SK-N-SH (cell line): ENCODE measurements around the gene ZC3H8. TPM values are rescaled to one million over a fixed set of nuclear protein-coding genes. Genes with fewer than 3 reads are reported as not detected.

ENCODE experiments used
- CTCF ChIA-PET: fragments of 300-600, 350-600 bp; formaldehyde crosslinking; extraction: SDS; loops from one replicate; lab custom pipeline; 2021; lab: Yijun Ruan, JAX
- POLR2A ChIA-PET: fragments of 350-600 bp; sonication (Branson Sonifier 250); formaldehyde crosslinking; extraction: SDS; loops from one replicate; lab custom pipeline; 2020; ENCODE audit warnings: antibody characterized with exemption, inconsistent platforms; lab: Yijun Ruan, JAX
- DNase-seq: peaks from one replicate; pipeline ENCODE4 v3.0.0; 2012
- H2AFZ ChIP-seq: fragments of 200-600 bp; sonication (generic); 2 replicates; pipeline ENCODE4 v1.8.1; 2016; ENCODE audit warnings: antibody characterized with exemption, mild to moderate bottlenecking, low read depth
- H3F3A ChIP-seq: fragments of 200-600 bp; sonication (generic); replicated peaks from 2 replicates; pipeline ENCODE3; 2016; ENCODE audit warnings: antibody characterized with exemption, mild to moderate bottlenecking; ENCODE audit not compliant: insufficient read depth
- H3K27ac ChIP-seq, 2 experiments: fragments of 200-500 bp in 1 of 2; fragments of 200-600 bp in 1 of 2; sonication (Bioruptor generic) in 1 of 2; sonication (generic), shearing (Covaris generic) in 1 of 2; 2 replicates each; pipeline versions ENCODE4 v1.5.1 to v1.6.1; 2014 to 2016; ENCODE audit warnings: low read depth in 2 of 2, inconsistent platforms in 1 of 2, low read length in 1 of 2, mild to moderate bottlenecking in 1 of 2, mixed read lengths in 1 of 2
- H3K27me3 ChIP-seq: fragments of 200-600 bp; sonication (generic), shearing (Covaris generic); 2 replicates; pipeline ENCODE4 v1.6.1; 2016; ENCODE audit warnings: mixed run types; ENCODE audit not compliant: insufficient read depth
- H3K36me3 ChIP-seq, 2 experiments: fragments of 200-500 bp in 1 of 2; fragments of 200-600 bp in 1 of 2; sonication (Bioruptor generic) in 1 of 2; sonication (generic) in 1 of 2; replicated peaks in 1 of 2; 2 replicates each; pipeline versions ENCODE3 to v1.5.1; 2014 to 2016; ENCODE audit warnings: low read length in 1 of 2, mild to moderate bottlenecking in 1 of 2; ENCODE audit not compliant: insufficient read depth in 2 of 2, control insufficient read depth in 1 of 2
- H3K4me1 ChIP-seq, 2 experiments: fragments of 200-500 bp in 1 of 2; fragments of 200-600 bp in 1 of 2; sonication (Bioruptor generic) in 1 of 2; sonication (generic), shearing (Covaris generic) in 1 of 2; 2 replicates each; pipeline versions ENCODE4 v1.5.1 to v1.6.1; 2014 to 2016; ENCODE audit warnings: low read depth in 1 of 2, low read length in 1 of 2, mixed run types in 1 of 2; ENCODE audit not compliant: insufficient read depth in 2 of 2, control insufficient read depth in 1 of 2
- H3K4me2 ChIP-seq: fragments of 200-600 bp; sonication (generic), shearing (Covaris generic); 2 replicates; pipeline ENCODE4 v1.6.1; 2017; ENCODE audit warnings: mixed run types
- H3K4me3 ChIP-seq, 2 experiments: fragments of 200-500 bp in 1 of 2; fragments of 200-600 bp in 1 of 2; sonication (Bioruptor generic) in 1 of 2; sonication (generic), shearing (Covaris generic) in 1 of 2; 2 replicates each; pipeline versions ENCODE4 v1.5.1 to v1.8.1; 2014 to 2016; ENCODE audit warnings: low read depth in 2 of 2, inconsistent platforms in 1 of 2, low read length in 1 of 2, mild to moderate bottlenecking in 1 of 2, mixed read lengths in 1 of 2, moderate library complexity in 1 of 2
- H3K79me2 ChIP-seq: fragments of 200-600 bp; sonication (generic); 2 replicates; pipeline ENCODE4 v1.8.1; 2017; ENCODE audit warnings: mild to moderate bottlenecking; ENCODE audit not compliant: insufficient read depth
- H3K9ac ChIP-seq: fragments of 200-600 bp; sonication (generic); 2 replicates; pipeline ENCODE4 v1.6.1; 2017; ENCODE audit warnings: mixed run types
- H3K9me2 ChIP-seq: fragments of 200-600 bp; sonication (generic); 2 replicates; pipeline ENCODE4 v1.6.1; 2017; ENCODE audit warnings: mixed run types
- H3K9me3 ChIP-seq: fragments of 200-600 bp; sonication (generic); 2 replicates; pipeline ENCODE4 v1.6.1; 2017; ENCODE audit warnings: mixed run types, mild to moderate bottlenecking, moderate library complexity
- H4K20me1 ChIP-seq: fragments of 200-600 bp; sonication (generic); 2 replicates; pipeline ENCODE4 v1.6.1; 2017; ENCODE audit warnings: mild to moderate bottlenecking, mixed run types; ENCODE audit not compliant: insufficient read depth
- CTCF ChIP-seq: fragments of 200-600 bp; sonication (generic); IDR thresholded peaks from 2 replicates; pipeline ENCODE4 v1.6.1; 2017; ENCODE audit warnings: antibody characterized with exemption, mild to moderate bottlenecking, moderate library complexity
- FOSL2 ChIP-seq: IDR thresholded peaks from 2 replicates; pipeline ENCODE4 v1.4.0; 2012; ENCODE audit warnings: low read depth, mild to moderate bottlenecking, moderate library complexity, borderline replicate concordance
- FOXJ3 ChIP-seq: sonication (generic); formaldehyde crosslinking; IDR thresholded peaks from 2 replicates; pipeline ENCODE4 v1.5.1; 2020; ENCODE audit warnings: mild to moderate bottlenecking, missing genetic modification reagents
- GABPA ChIP-seq: IDR thresholded peaks from 2 replicates; pipeline ENCODE4 v1.4.0; 2012; ENCODE audit warnings: low read depth, mild to moderate bottlenecking
- GATA2 ChIP-seq: sonication (generic); formaldehyde crosslinking; IDR thresholded peaks from 2 replicates; pipeline ENCODE4 v1.5.0; 2020; ENCODE audit warnings: mild to moderate bottlenecking, missing genetic modification reagents
- MAX ChIP-seq: IDR thresholded peaks from 2 replicates; pipeline ENCODE4 v1.4.0; 2012; ENCODE audit warnings: low read depth
- MEF2A ChIP-seq: IDR thresholded peaks from 2 replicates; pipeline ENCODE4 v1.4.0; 2012; ENCODE audit warnings: low read depth, borderline replicate concordance
- MXI1 ChIP-seq: IDR thresholded peaks from 2 replicates; pipeline ENCODE4 v1.6.1; 2012; ENCODE audit warnings: mild to moderate bottlenecking, low read depth, low read length, improper control_type of control experiment
- NRF1 ChIP-seq: IDR thresholded peaks from 2 replicates; pipeline ENCODE4 v1.6.1; 2012; ENCODE audit warnings: low read depth, mild to moderate bottlenecking, low read length
- POLR2AphosphoS5 ChIP-seq: IDR thresholded peaks from 2 replicates; pipeline ENCODE4 v1.6.1; 2012; ENCODE audit warnings: low read depth, low read length
- RAD21 ChIP-seq: IDR thresholded peaks from 2 replicates; pipeline ENCODE4 v1.6.1; 2012; ENCODE audit warnings: mild to moderate bottlenecking, low read length
- RFX5 ChIP-seq: IDR thresholded peaks from 2 replicates; pipeline ENCODE4 v1.6.1; 2012; ENCODE audit warnings: mild to moderate bottlenecking, improper control_type of control experiment, low read length
- SIN3A ChIP-seq: IDR thresholded peaks from 2 replicates; pipeline ENCODE4 v1.6.1; 2012; ENCODE audit warnings: low read depth, mild to moderate bottlenecking, low read length, moderate library complexity, borderline replicate concordance
- SMC3 ChIP-seq: IDR thresholded peaks from 2 replicates; pipeline ENCODE4 v1.6.1; 2012; ENCODE audit warnings: low read depth, low read length, improper control_type of control experiment
- TAF1 ChIP-seq: IDR thresholded peaks from 2 replicates; pipeline ENCODE4 v1.6.1; 2012; ENCODE audit warnings: low read depth, mild to moderate bottlenecking, low read length, moderate library complexity, borderline replicate concordance
- TCF12 ChIP-seq: IDR thresholded peaks from 2 replicates; pipeline ENCODE4 v1.4.0; 2012
- USF1 ChIP-seq: IDR thresholded peaks from 2 replicates; pipeline ENCODE4 v1.4.0; 2012; ENCODE audit warnings: low read depth, borderline replicate concordance
- USF2 ChIP-seq: fragments of 150-350 bp; IDR thresholded peaks from 2 replicates; pipeline ENCODE4 v1.6.1; 2017; ENCODE audit warnings: antibody characterized with exemption, low read length, low read depth, borderline replicate concordance
- YY1 ChIP-seq: IDR thresholded peaks from 2 replicates; pipeline ENCODE4 v1.4.0; 2012; ENCODE audit warnings: low read depth, mild to moderate bottlenecking
- WGBS: methylation state at CpG from one replicate; pipeline ENCODE4 v1.1.6; 2017; ENCODE audit warnings: low lambda C conversion rate; 5-methylcytosine and 5-hydroxymethylcytosine counted together
- polyA plus RNA-seq, 3 experiments: library from polyadenylated mRNA; depleted of rRNA; stranded (reverse); fragments of >200 nt; gene quantifications; 2 replicates each; pipeline ENCODE4 v1.2.3, GENCODE V29; 2012

ZC3H8 gene
- polyA plus RNA-seq, 1 of the 3 experiments (the other 2 are of a cell fraction), result 3.3 TPM

- Histone ChIP-seq H3K27ac (no peak overlapping the region), H3K9me3 (no peaks in the 10 kb centered on the region), H3K27me3 (no peaks in the 10 kb centered on the region), H4K20me1 (no peaks in the 10 kb centered on the region), H3K79me2 (no peaks in the 10 kb centered on the region), H3K36me3 (peaks cover 18 to 25% of the 10 kb centered on the region in 2 experiments), H2AFZ (no peak overlapping the region), H3K9ac (no peak overlapping the region), H3K4me2 (no peak overlapping the region), H3K9me2 (no peaks in the 10 kb centered on the region), H3K4me1 (no peaks in the 10 kb centered on the region), H3F3A (no peaks in the 10 kb centered on the region), H3K4me3 (no peak overlapping the region)
- POLR2A ChIA-PET, result no interaction called here
- CTCF ChIA-PET, result no interaction called here
- DNase-seq, result no peak
- no peak for TF ChIP-seq GATA2 (CRISPR knock-in tag)
- no peak for TF ChIP-seq GABPA
- no peak for TF ChIP-seq MXI1
- TF ChIP-seq SIN3A, result no peak
- TF ChIP-seq SMC3, result no peak
- no peak for TF ChIP-seq RFX5
- no peak for TF ChIP-seq USF1
- no peak for TF ChIP-seq USF2
- TF ChIP-seq MAX, result no peak
- WGBS, result 94% methylated on average over 3 of the region's 3 CpGs
Observed at GRCh38 chr2:112220831-112221230, 34.0 kb downstream of the ZC3H8 start.

GRCh38 chr2:112220186-112220585 is 34.7 kb downstream of the ZC3H8 start:
- no peaks in the 10 kb centered on the region for H3K4me1 ChIP-seq

More at GRCh38 chr2:112220186-112220585, 34.7 kb downstream of the ZC3H8 start:
- CTCF ChIA-PET, result no interaction called here
- POLR2A ChIA-PET, result no interaction called here
- WGBS, result 98% methylated on average over 3 of the region's 3 CpGs
- no peaks in the 10 kb centered on the region for H4K20me1 ChIP-seq
- no peaks in the 10 kb centered on the region for H3K79me2 ChIP-seq
- TF ChIP-seq MEF2A, result no peak
- TF ChIP-seq RAD21, result no peak
- TF ChIP-seq FOSL2, result no peak
- no peak for TF ChIP-seq FOXJ3 (CRISPR knock-in tag)
- TF ChIP-seq TCF12, result no peak
- TF ChIP-seq MXI1, result no peak
- TF ChIP-seq POLR2AphosphoS5, result no peak
- TF ChIP-seq GATA2 (CRISPR knock-in tag), result no peak
- no peak for TF ChIP-seq NRF1
- TF ChIP-seq TAF1, result no peak
- no peak for TF ChIP-seq CTCF
- TF ChIP-seq YY1, result no peak
- H3K27me3 ChIP-seq, result no peaks in the 10 kb centered on the region
- no peak overlapping the region for H3K9ac ChIP-seq
- H3K27ac ChIP-seq, result no peak overlapping the region
- H3F3A ChIP-seq, result no peaks in the 10 kb centered on the region
- no peak overlapping the region for H3K4me3 ChIP-seq
- no peak overlapping the region for H3K4me2 ChIP-seq
- H3K9me2 ChIP-seq, result no peaks in the 10 kb centered on the region
- peaks cover 24 to 30% of the 10 kb centered on the region in 2 experiments for H3K36me3 ChIP-seq
- H2AFZ ChIP-seq, result no peak overlapping the region
- DNase-seq, result no peak
- no peaks in the 10 kb centered on the region for H3K9me3 ChIP-seq
